Stimulated activated memory B cell treated with anti-CD40 and anti-IgM and Interleukin-4, amounts not matched to agents 10 μg/mL and 1 μg/mL and 100 μg/mL, for 72 hours (primary cell): Measurements from ENCODE around the gene VRK1.
"Not testable (repeated sequence)": the region's sequence is repeated elsewhere in the genome, so short reads cannot be mapped to it uniquely, and the experiment has no call there.

Experiments
- ATAC-seq: fragments of 150-1000 bp; cut with Tn5 transposase; 2 replicates; pipeline ENCODE4 v1.10.0; 2021
- H3K27ac Mint-ChIP-seq: one replicate; pipeline ENCODE4 v1.8.0; 2022; ENCODE audit warnings: mild to moderate bottlenecking, mixed read lengths
- H3K27me3 Mint-ChIP-seq: one replicate; pipeline ENCODE4 v1.8.0; 2022; ENCODE audit warnings: mixed read lengths
- H3K36me3 Mint-ChIP-seq: one replicate; pipeline ENCODE4 v1.8.0; 2022; ENCODE audit warnings: mixed read lengths
- H3K4me1 Mint-ChIP-seq: one replicate; pipeline ENCODE4 v1.8.0; 2022; ENCODE audit warnings: mixed read lengths
- H3K4me3 Mint-ChIP-seq: one replicate; pipeline ENCODE4 v1.8.0; 2022; ENCODE audit warnings: mild to moderate bottlenecking, moderate library complexity, mixed read lengths
- H3K9me3 Mint-ChIP-seq: one replicate; pipeline ENCODE4 v1.8.0; 2022; ENCODE audit warnings: mixed read lengths

Gene VRK1

DNA sequence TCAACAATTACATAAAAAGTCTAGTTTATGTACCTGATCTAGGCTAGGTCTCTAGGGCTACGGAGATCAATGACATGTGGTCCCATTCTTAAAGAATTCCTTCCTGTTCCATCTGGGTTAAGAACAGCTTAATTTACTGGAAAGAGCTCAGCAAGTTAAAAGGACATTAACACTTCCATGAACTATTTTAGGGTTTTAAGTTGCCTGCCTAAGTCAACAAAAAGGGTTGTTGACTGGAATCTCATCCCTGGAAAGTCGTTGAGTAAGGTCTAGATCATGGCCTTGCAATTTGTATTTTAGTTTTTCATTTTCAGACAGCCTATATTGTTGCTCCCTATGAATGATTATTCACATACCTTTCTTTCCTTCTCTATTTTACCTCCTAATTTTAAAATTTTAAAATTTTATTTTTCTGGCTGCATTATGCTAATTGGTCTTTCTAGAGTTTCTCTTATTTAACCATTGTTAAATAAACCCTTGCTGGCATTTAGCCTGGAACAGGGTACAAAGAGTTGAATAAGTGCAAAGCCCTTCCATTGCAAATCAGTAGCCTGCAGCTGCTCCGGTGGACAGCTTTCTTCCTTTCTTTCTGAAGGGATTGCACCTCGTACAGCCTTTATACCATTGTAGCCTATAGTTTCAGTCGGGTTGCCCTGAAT, 66.3 kb downstream of the VRK1 start:
- Mint-ChIP-seq H3K4me3 (no peak overlapping the region), H3K27ac (no peak overlapping the region), H3K9me3 (no peaks in the 10 kb centered on the region), H3K4me1 (peaks cover 6% of the 10 kb centered on the region), H3K36me3 (peaks cover 60% of the 10 kb centered on the region), H3K27me3 (no peaks in the 10 kb centered on the region)
- no peak for ATAC-seq

- H3K27ac Mint-ChIP-seq, result no peak overlapping the region
- H3K4me1 Mint-ChIP-seq, result peaks cover 6% of the 10 kb centered on the region
- no peak overlapping the region for H3K4me3 Mint-ChIP-seq
- no peaks in the 10 kb centered on the region for H3K27me3 Mint-ChIP-seq
- H3K36me3 Mint-ChIP-seq, result peaks cover 56% of the 10 kb centered on the region
- H3K9me3 Mint-ChIP-seq, result no peaks in the 10 kb centered on the region
- ATAC-seq, result no peak
These were observed 66.8 kb downstream of the VRK1 start for GRCh38 chr14:96863986-96864330.

DNA sequence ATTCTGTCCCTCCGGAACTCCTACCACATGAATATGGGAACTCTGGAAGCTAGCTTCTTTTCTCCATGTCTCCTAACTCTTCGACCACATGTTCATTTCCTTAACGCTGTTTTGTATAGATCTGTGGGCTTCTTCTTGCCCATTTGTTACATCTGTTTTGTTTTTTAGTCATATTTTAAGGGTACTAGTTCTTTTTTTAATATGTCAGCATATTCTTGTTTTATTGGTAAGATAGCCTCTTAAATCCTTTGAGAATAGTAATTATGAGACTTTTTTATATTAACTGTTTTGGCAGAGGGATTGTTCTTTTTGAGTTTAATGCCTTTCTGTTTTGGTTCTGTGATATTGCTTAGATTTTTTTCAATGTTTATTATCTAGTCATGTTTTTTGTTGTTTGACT, 70.5 kb downstream of the VRK1 start:
- Mint-ChIP-seq H3K4me1 (peaks cover 6% of the 10 kb centered on the region), H3K27ac (no peak overlapping the region), H3K27me3 (no peaks in the 10 kb centered on the region), H3K36me3 (peaks cover 62% of the 10 kb centered on the region), H3K4me3 (no peak overlapping the region), H3K9me3 (no peaks in the 10 kb centered on the region)
- ATAC-seq, result no peak

GRCh38 chr14:96874127-96874526, 76.9 kb downstream of the VRK1 start:
- H3K27ac Mint-ChIP-seq, result no peak overlapping the region
- H3K4me1 Mint-ChIP-seq, result no peaks in the 10 kb centered on the region
- no peaks in the 10 kb centered on the region for H3K9me3 Mint-ChIP-seq
- no peak for ATAC-seq
- peaks cover 34% of the 10 kb centered on the region for H3K36me3 Mint-ChIP-seq
- no peaks in the 10 kb centered on the region for H3K27me3 Mint-ChIP-seq
- no peak overlapping the region for H3K4me3 Mint-ChIP-seq

- Mint-ChIP-seq H3K4me3 (no peak overlapping the region), H3K27me3 (no peaks in the 10 kb centered on the region), H3K4me1 (no peaks in the 10 kb centered on the region), H3K27ac (no peak overlapping the region), H3K36me3 (peaks cover 38% of the 10 kb centered on the region), H3K9me3 (no peaks in the 10 kb centered on the region)
- ATAC-seq, result no peak
These were observed 79.6 kb downstream of the VRK1 start for GRCh38 chr14:96876747-96877146.

GRCh38 chr14:96881713-96882112, 84.5 kb downstream of the VRK1 start:
- Mint-ChIP-seq H3K27me3 (no peaks in the 10 kb centered on the region), H3K4me3 (no peak overlapping the region), H3K9me3 (peaks cover 2% of the 10 kb centered on the region), H3K4me1 (no peaks in the 10 kb centered on the region), H3K27ac (no peak overlapping the region), H3K36me3 (peaks cover 44% of the 10 kb centered on the region)
- ATAC-seq, result no peak

GRCh38 chr14:96883974-96884373, 86.8 kb downstream of the VRK1 start:
- not testable (repeated sequence) for ATAC-seq, H3K27ac Mint-ChIP-seq, H3K4me1 Mint-ChIP-seq, H3K4me3 Mint-ChIP-seq, H3K9me3 Mint-ChIP-seq, H3K27me3 Mint-ChIP-seq
- H3K36me3 Mint-ChIP-seq, result peaks cover 38% of the 10 kb centered on the region

DNA sequence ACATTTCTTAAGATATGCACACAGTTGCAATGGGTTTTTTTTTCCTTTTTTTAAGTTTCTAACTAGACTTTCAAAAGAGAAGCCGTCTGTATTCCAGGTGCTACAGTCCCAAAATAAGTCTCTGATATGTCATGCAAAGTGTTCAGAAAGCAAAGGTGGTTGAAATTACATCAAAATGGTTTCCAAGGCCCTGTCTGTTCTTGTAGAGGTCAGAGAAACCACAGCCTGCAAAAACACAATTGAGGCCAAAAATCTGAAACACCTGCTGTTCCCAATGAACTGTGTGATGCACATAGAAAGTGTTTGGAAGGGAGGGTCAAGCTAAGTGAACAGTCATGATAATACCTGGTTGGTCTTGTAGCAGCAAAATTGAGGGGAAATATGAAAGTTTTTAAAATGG, 91.0 kb downstream of the VRK1 start:
- no peaks in the 10 kb centered on the region for H3K9me3 Mint-ChIP-seq
- no peaks in the 10 kb centered on the region for H3K4me1 Mint-ChIP-seq
- no peaks in the 10 kb centered on the region for H3K27me3 Mint-ChIP-seq
- peaks cover 11% of the 10 kb centered on the region for H3K36me3 Mint-ChIP-seq
- no peak overlapping the region for H3K27ac Mint-ChIP-seq
- H3K4me3 Mint-ChIP-seq, result no peak overlapping the region
- no peak for ATAC-seq

DNA sequence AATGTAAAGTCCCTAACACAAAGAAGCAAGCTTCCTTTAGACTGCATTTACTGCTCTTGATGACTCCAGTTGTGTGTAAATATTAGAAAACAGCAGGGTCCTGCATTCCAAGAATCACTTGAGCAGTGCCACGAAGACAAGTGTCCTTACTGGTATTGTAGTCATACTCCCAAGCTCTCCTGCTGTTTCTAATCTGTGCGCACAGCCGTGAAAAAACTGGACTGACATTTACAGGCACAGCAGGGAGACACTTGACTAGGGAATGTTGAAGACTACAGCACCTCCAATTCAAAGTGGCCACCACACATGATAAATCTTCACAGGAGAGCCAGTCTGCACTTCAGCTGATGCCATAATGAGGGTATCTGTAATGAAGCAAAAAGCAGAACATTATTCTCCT, 91.4 kb downstream of the VRK1 start:
- no peaks in the 10 kb centered on the region for H3K4me1 Mint-ChIP-seq
- H3K9me3 Mint-ChIP-seq, result no peaks in the 10 kb centered on the region
- peaks cover 10% of the 10 kb centered on the region for H3K36me3 Mint-ChIP-seq
- no peak overlapping the region for H3K4me3 Mint-ChIP-seq
- H3K27ac Mint-ChIP-seq, result no peak overlapping the region
- no peak for ATAC-seq
- H3K27me3 Mint-ChIP-seq, result no peaks in the 10 kb centered on the region

GRCh38 chr14:96889091-96889490, 91.9 kb downstream of the VRK1 start:
- Mint-ChIP-seq H3K36me3 (peaks cover 10% of the 10 kb centered on the region), H3K27ac (no peak overlapping the region), H3K9me3 (no peaks in the 10 kb centered on the region), H3K4me3 (no peak overlapping the region), H3K27me3 (no peaks in the 10 kb centered on the region), H3K4me1 (peaks cover 4% of the 10 kb centered on the region)
- ATAC-seq, result no peak

- no peak overlapping the region for H3K27ac Mint-ChIP-seq
- no peak overlapping the region for H3K4me3 Mint-ChIP-seq
- no peaks in the 10 kb centered on the region for H3K27me3 Mint-ChIP-seq
- H3K36me3 Mint-ChIP-seq, result peaks cover 25% of the 10 kb centered on the region
- no peak for ATAC-seq
- peaks cover 24% of the 10 kb centered on the region for H3K4me1 Mint-ChIP-seq
- H3K9me3 Mint-ChIP-seq, result no peaks in the 10 kb centered on the region
These were observed 96.9 kb downstream of the VRK1 start for GRCh38 chr14:96893966-96894622.

GRCh38 chr14:96894966-96895365, 97.8 kb downstream of the VRK1 start:
- Mint-ChIP-seq H3K4me3 (no peak overlapping the region), H3K36me3 (peaks cover 25% of the 10 kb centered on the region), H3K4me1 (peaks cover 24% of the 10 kb centered on the region), H3K9me3 (no peaks in the 10 kb centered on the region), H3K27me3 (no peaks in the 10 kb centered on the region), H3K27ac (no peak overlapping the region)
- no peak for ATAC-seq

GRCh38 chr14:96895658-96896271, 98.6 kb downstream of the VRK1 start:
- Mint-ChIP-seq H3K9me3 (no peaks in the 10 kb centered on the region), H3K27me3 (no peaks in the 10 kb centered on the region), H3K36me3 (peaks cover 26% of the 10 kb centered on the region), H3K27ac (no peak overlapping the region), H3K4me3 (no peak overlapping the region), H3K4me1 (peaks cover 25% of the 10 kb centered on the region)
- ATAC-seq, result no peak

- peaks cover 37% of the 10 kb centered on the region for H3K4me1 Mint-ChIP-seq
- no peak overlapping the region for H3K4me3 Mint-ChIP-seq
These were observed 100.0 kb downstream of the VRK1 start for GRCh38 chr14:96897184-96897583.

GRCh38 chr14:96901227-96901626, 104.0 kb downstream of the VRK1 start:
- no peak overlapping the region for H3K4me3 Mint-ChIP-seq
- peaks cover 26% of the 10 kb centered on the region for H3K4me1 Mint-ChIP-seq
- ATAC-seq, result no peak
- peaks cover 3% of the 10 kb centered on the region for H3K9me3 Mint-ChIP-seq
- H3K36me3 Mint-ChIP-seq, result peaks cover 18% of the 10 kb centered on the region
- no peak overlapping the region for H3K27ac Mint-ChIP-seq
- no peaks in the 10 kb centered on the region for H3K27me3 Mint-ChIP-seq

More at GRCh38 chr14:96897184-96897583, 100.0 kb downstream of the VRK1 start:
- Mint-ChIP-seq H3K27ac (no peak overlapping the region), H3K27me3 (no peaks in the 10 kb centered on the region), H3K9me3 (no peaks in the 10 kb centered on the region), H3K36me3 (peaks cover 31% of the 10 kb centered on the region)
- ATAC-seq, result no peak

- H3K36me3 Mint-ChIP-seq, result peaks cover 14% of the 10 kb centered on the region
- no peak overlapping the region for H3K4me3 Mint-ChIP-seq
- ATAC-seq, result no peak
- H3K4me1 Mint-ChIP-seq, result peaks cover 23% of the 10 kb centered on the region
- no peaks in the 10 kb centered on the region for H3K27me3 Mint-ChIP-seq
- H3K9me3 Mint-ChIP-seq, result peaks cover 3% of the 10 kb centered on the region
- H3K27ac Mint-ChIP-seq, result no peak overlapping the region
These were observed 104.8 kb downstream of the VRK1 start for GRCh38 chr14:96902004-96902403.
